Loucy (cell line): Measurements from ENCODE around the gene SUGP2.

Experiments
- EZH2phosphoT487 ChIP-seq: fragments of 200-600 bp; IDR thresholded peaks from 2 replicates; pipeline ENCODE4 v1.6.1; 2018; ENCODE audit warnings: antibody characterized with exemption, mild to moderate bottlenecking, moderate library complexity, borderline replicate concordance
- TF ChIP-seq, protein P1 (sequence below): fragments of 200-600 bp; sonication (generic); conservative IDR thresholded peaks from 2 replicates; pipeline ENCODE4 v1.5.1; 2014; ENCODE audit warnings: mild to moderate bottlenecking, antibody characterized with exemption, low read length

- TF ChIP-seq, protein P1, sequence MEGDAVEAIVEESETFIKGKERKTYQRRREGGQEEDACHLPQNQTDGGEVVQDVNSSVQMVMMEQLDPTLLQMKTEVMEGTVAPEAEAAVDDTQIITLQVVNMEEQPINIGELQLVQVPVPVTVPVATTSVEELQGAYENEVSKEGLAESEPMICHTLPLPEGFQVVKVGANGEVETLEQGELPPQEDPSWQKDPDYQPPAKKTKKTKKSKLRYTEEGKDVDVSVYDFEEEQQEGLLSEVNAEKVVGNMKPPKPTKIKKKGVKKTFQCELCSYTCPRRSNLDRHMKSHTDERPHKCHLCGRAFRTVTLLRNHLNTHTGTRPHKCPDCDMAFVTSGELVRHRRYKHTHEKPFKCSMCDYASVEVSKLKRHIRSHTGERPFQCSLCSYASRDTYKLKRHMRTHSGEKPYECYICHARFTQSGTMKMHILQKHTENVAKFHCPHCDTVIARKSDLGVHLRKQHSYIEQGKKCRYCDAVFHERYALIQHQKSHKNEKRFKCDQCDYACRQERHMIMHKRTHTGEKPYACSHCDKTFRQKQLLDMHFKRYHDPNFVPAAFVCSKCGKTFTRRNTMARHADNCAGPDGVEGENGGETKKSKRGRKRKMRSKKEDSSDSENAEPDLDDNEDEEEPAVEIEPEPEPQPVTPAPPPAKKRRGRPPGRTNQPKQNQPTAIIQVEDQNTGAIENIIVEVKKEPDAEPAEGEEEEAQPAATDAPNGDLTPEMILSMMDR, result no peak
- TF ChIP-seq EZH2phosphoT487, result no peak
Measured at GRCh38 chr19:19068659-19069654, 35.6 kb upstream of the SUGP2 start.
